Panc1 (cell line): ENCODE results near the gene SLF1. TPM values are rescaled to one million over a fixed set of nuclear protein-coding genes. Genes with fewer than 3 reads are reported as not detected.

Experiments
- ATAC-seq: fragments of 200-7000 bp; cut with Tn5 transposase; 2 replicates; pipeline ENCODE4 v1.9.1; 2020; ENCODE audit warnings: mild to moderate bottlenecking, moderate library complexity
- BruUV-seq: library from RNA; stranded (reverse); fragments of 400-500 nt; replicated peaks from 2 replicates; lab custom pipeline; 2021; lab: Mats Ljungman, UMichigan
- CTCF ChIA-PET: fragments of 300-600 bp; sonication (Branson Sonifier 250); formaldehyde crosslinking; loops from one replicate; lab custom pipeline; 2022; ENCODE audit warnings: antibody characterized with exemption; lab: Charles Lee
- POLR2A ChIA-PET: fragments of 300-600 bp; sonication (Branson Sonifier 250); formaldehyde crosslinking; loops from one replicate; lab custom pipeline; 2022; ENCODE audit warnings: antibody characterized with exemption; lab: Charles Lee
- DNase-seq: peaks from one replicate; pipeline ENCODE4 v3.0.0-alpha.2; 2010; ENCODE audit warnings: low read depth, low spot score
- H3K27ac ChIP-seq: 2 replicates; pipeline ENCODE4 v1.5.1; 2011; ENCODE audit warnings: mild to moderate bottlenecking, low read length, inconsistent platforms
- H3K27me3 ChIP-seq: fragments of 200-500 bp; sonication (Bioruptor generic); 2 replicates; pipeline ENCODE4 v1.6.0; 2014; ENCODE audit warnings: low read length, inconsistent platforms; ENCODE audit not compliant: control insufficient read depth, insufficient read depth
- H3K36me3 ChIP-seq: fragments of 200-500 bp; sonication (Bioruptor generic); 2 replicates; pipeline ENCODE4 v1.5.1; 2014; ENCODE audit warnings: inconsistent platforms, mild to moderate bottlenecking, low read length, moderate library complexity; ENCODE audit not compliant: control insufficient read depth, insufficient read depth
- H3K4me1 ChIP-seq: 2 replicates; pipeline ENCODE4 v1.5.1; 2011; ENCODE audit warnings: inconsistent platforms, mild to moderate bottlenecking, low read length, moderate library complexity; ENCODE audit not compliant: control insufficient read depth, insufficient read depth
- H3K4me3 ChIP-seq, 2 experiments: 2 replicates each; pipeline ENCODE4 v1.5.1; 2011 to 2012; ENCODE audit warnings: low read depth in 2 of 2, low read length in 2 of 2, mild to moderate bottlenecking in 2 of 2, inconsistent platforms in 1 of 2, moderate library complexity in 1 of 2
- H3K9me3 ChIP-seq: fragments of 200-500 bp; sonication (Bioruptor generic); 2 replicates; pipeline ENCODE4 v1.5.1; 2014; ENCODE audit warnings: low read depth, mild to moderate bottlenecking, inconsistent platforms, low read length, moderate library complexity; ENCODE audit not compliant: control insufficient read depth, insufficient read depth
- CTCF ChIP-seq: fragments of 450-650 bp; IDR thresholded peaks from 2 replicates; pipeline ENCODE4 v1.5.1; 2017; ENCODE audit warnings: mild to moderate bottlenecking
- POLR2AphosphoS5 ChIP-seq: IDR thresholded peaks from 2 replicates; pipeline ENCODE4 v1.6.1; 2012; ENCODE audit warnings: mild to moderate bottlenecking, low read depth, low read length, moderate library complexity
- REST ChIP-seq, 2 experiments: IDR thresholded peaks; 2 replicates each; pipeline ENCODE4 v1.6.1; 2011 to 2012; ENCODE audit warnings: low read depth in 2 of 2, control low read depth in 1 of 2, low read length in 1 of 2, mild to moderate bottlenecking in 1 of 2, moderate library complexity in 1 of 2; ENCODE audit not compliant: insufficient read depth in 1 of 2
- SIN3A ChIP-seq: IDR thresholded peaks from 2 replicates; pipeline ENCODE4 v1.6.1; 2012; ENCODE audit warnings: low read depth, mild to moderate bottlenecking, low read length, moderate library complexity, borderline replicate concordance; ENCODE audit not compliant: insufficient read depth
- TCF7L2 ChIP-seq: IDR thresholded peaks from 2 replicates; pipeline ENCODE4 v1.6.1; 2011; ENCODE audit warnings: mild to moderate bottlenecking, low read depth, low read length, inconsistent platforms
- in situ Hi-C: cut with HindIII; loops from 2 replicates; pipeline ENCODE4 v1.10.0; 2016; ENCODE audit warnings: low sequenced_read_pairs, low pct_unique_long_range_greater_than_20kb
- intact Hi-C: fragments of 100-400 bp; cut with micrococcal nuclease; formaldehyde crosslinking; loops from one replicate; pipeline ENCODE4 v1.10.0; 2022; ENCODE audit not compliant: unreplicated experiment
- total RNA-seq: library from RNA; stranded (reverse); gene quantifications from one replicate; pipeline ENCODE4 v1.2.1, GENCODE V29; 2021; ENCODE audit not compliant: unreplicated experiment

The SLF1 gene
- total RNA-seq, 1 experiment from 2014 or later, result 9.7 TPM

- CTCF ChIA-PET, result no interaction called here
- DNase-seq (no peak), ATAC-seq (no peak)
- TF ChIP-seq SIN3A (no peak), REST (IDR thresholded peaks at IDR 0.05; ENCODE audit: insufficient read depth in 1 of 2, low read depth in 2 of 2, low read length in 1 of 2) (no peak), TCF7L2 (no peak), POLR2AphosphoS5 (no peak), CTCF (no peak)
- POLR2A ChIA-PET, result no interaction called here
- Histone ChIP-seq H3K27ac (no peak overlapping the region), H3K4me3 (no peak overlapping the region), H3K27me3 (no peaks in the 10 kb centered on the region), H3K9me3 (no peaks in the 10 kb centered on the region), H3K36me3 (no peaks in the 10 kb centered on the region; the same call in 1 of the 2 replicates), H3K4me1 (peaks cover 7% of the 10 kb centered on the region)
- intact Hi-C loops (no loop called here), in situ Hi-C loops (no loop called here)
- BruUV-seq, result no TSS peak
Measured at GRCh38 chr5:94614156-94614805, 4.2 kb upstream of the SLF1 start.

- intact Hi-C loops, result loop anchor here (1.0 to 5.0 kb wide), 2 partner anchors 15 to 76 kb away; no protein-coding TSS in a partner anchor
- H3K4me1 ChIP-seq, result peaks cover 7% of the 10 kb centered on the region
Measured at GRCh38 chr5:94615862-94616261, 2.6 kb upstream of the SLF1 start.

More at GRCh38 chr5:94615862-94616261, 2.6 kb upstream of the SLF1 start:
- DNase-seq, result no peak
- in situ Hi-C loops, result no loop called here
- Histone ChIP-seq H3K36me3 (no peaks in the 10 kb centered on the region; the same call in 1 of the 2 replicates), H3K9me3 (no peaks in the 10 kb centered on the region), H3K27me3 (no peaks in the 10 kb centered on the region), H3K27ac (no peak overlapping the region), H3K4me3 (no peak overlapping the region)
- ATAC-seq, result no peak
- BruUV-seq, result no TSS peak
- CTCF ChIA-PET, result no interaction called here
- no peak for TF ChIP-seq POLR2AphosphoS5
- TF ChIP-seq TCF7L2, result no peak
- TF ChIP-seq CTCF, result no peak
- TF ChIP-seq SIN3A, result no peak
- POLR2A ChIA-PET, result no interaction called here
